Fibroblast of lung (primary cell): ENCODE data around the gene APBA2.

Experiments
- EZH2 ChIP-seq: IDR thresholded peaks from 2 replicates; pipeline ENCODE4 v1.5.1; 2012; ENCODE audit warnings: low read length, control low read depth, mild to moderate bottlenecking; ENCODE audit errors: missing control alignments
- TF ChIP-seq, protein P1 (sequence below), 2 donors: IDR thresholded peaks in 1 of 2; conservative IDR thresholded peaks in 1 of 2; 1 replicate in 1 of 2; 2 replicates in 1 of 2; pipeline ENCODE4 v1.5.1; 2011 to 2012; ENCODE audit warnings: low read length in 2 of 2, control low read depth in 1 of 2, inconsistent platforms in 1 of 2, low read depth in 1 of 2, mild to moderate bottlenecking in 1 of 2

DNA sequence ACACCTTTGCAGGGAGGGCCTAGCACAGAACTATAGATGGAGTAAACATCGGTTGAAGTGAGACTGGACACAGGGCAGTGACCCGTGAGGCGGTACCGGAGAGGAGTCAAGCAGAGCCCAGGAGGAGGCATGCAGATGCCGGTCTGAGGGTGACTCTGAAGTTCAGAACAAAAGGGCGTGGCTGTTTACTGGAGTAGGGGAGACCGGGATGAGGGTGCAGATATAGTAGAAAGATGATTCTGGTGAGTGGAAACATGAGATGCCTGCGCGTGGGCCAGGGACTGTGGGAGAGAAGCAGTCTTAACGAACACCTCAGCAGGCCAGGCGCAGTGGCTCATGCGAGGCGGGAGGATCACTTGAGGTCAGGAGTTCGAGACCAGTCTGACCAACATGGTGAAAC, 270.7 kb downstream of the APBA2 start:
- TF ChIP-seq, protein P1, sequence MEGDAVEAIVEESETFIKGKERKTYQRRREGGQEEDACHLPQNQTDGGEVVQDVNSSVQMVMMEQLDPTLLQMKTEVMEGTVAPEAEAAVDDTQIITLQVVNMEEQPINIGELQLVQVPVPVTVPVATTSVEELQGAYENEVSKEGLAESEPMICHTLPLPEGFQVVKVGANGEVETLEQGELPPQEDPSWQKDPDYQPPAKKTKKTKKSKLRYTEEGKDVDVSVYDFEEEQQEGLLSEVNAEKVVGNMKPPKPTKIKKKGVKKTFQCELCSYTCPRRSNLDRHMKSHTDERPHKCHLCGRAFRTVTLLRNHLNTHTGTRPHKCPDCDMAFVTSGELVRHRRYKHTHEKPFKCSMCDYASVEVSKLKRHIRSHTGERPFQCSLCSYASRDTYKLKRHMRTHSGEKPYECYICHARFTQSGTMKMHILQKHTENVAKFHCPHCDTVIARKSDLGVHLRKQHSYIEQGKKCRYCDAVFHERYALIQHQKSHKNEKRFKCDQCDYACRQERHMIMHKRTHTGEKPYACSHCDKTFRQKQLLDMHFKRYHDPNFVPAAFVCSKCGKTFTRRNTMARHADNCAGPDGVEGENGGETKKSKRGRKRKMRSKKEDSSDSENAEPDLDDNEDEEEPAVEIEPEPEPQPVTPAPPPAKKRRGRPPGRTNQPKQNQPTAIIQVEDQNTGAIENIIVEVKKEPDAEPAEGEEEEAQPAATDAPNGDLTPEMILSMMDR (conservative IDR thresholded peaks at IDR 0.05 in 1 of 2, IDR thresholded peaks at IDR 0.05 in 1 of 2; ENCODE audit: low read depth in 1 of 2, low read length in 2 of 2), result no peak
- TF ChIP-seq EZH2, result no peak
